Smooth muscle cell (in vitro differentiated cells): Measurements from ENCODE around the gene OR2T4. TPM values are rescaled to one million over a fixed set of nuclear protein-coding genes. Genes with fewer than 3 reads are reported as not detected.

Experiments
- DNase-seq: peaks from one replicate; lab custom pipeline; 2025; ENCODE audit not compliant: unreplicated experiment; lab: John Stamatoyannopoulos, UW
- H2AFZ ChIP-seq: fragments of 200-600 bp; sonication (generic); 2 replicates; pipeline ENCODE4 v1.6.0; 2016; ENCODE audit warnings: antibody characterized with exemption, low read depth, mild to moderate bottlenecking
- H3F3A ChIP-seq: fragments of 200-600 bp; sonication (generic); 2 replicates; pipeline ENCODE4 v1.6.0; 2017; ENCODE audit warnings: antibody characterized with exemption, low read depth
- H3K27ac ChIP-seq: fragments of 200-600 bp; sonication (generic); 2 replicates; pipeline ENCODE4 v1.5.1; 2016; ENCODE audit warnings: low read depth, mild to moderate bottlenecking
- H3K27me3 ChIP-seq: fragments of 200-600 bp; sonication (generic); 2 replicates; pipeline ENCODE4 v1.6.1; 2016; ENCODE audit warnings: low read depth, mild to moderate bottlenecking
- H3K36me3 ChIP-seq: fragments of 200-600 bp; sonication (generic); 2 replicates; pipeline ENCODE4 v1.5.1; 2016; ENCODE audit warnings: low read depth
- H3K4me1 ChIP-seq: fragments of 200-600 bp; sonication (generic); 2 replicates; pipeline ENCODE4 v1.5.1; 2016; ENCODE audit warnings: low read depth
- H3K4me2 ChIP-seq: fragments of 200-600 bp; sonication (generic); 2 replicates; pipeline ENCODE4 v1.6.0; 2016; ENCODE audit warnings: mild to moderate bottlenecking
- H3K4me3 ChIP-seq: fragments of 200-600 bp; sonication (generic); 2 replicates; pipeline ENCODE4 v1.5.1; 2016; ENCODE audit warnings: mild to moderate bottlenecking
- H3K79me2 ChIP-seq: fragments of 200-600 bp; sonication (generic); 2 replicates; pipeline ENCODE4 v1.6.0; 2016; ENCODE audit warnings: low read depth, mild to moderate bottlenecking
- H3K9ac ChIP-seq: fragments of 200-600 bp; sonication (generic); 2 replicates; pipeline ENCODE4 v1.6.0; 2016; ENCODE audit warnings: low read depth
- H3K9me3 ChIP-seq: fragments of 200-600 bp; sonication (generic); replicated peaks from 2 replicates; pipeline ENCODE4 v1.5.1; 2016; ENCODE audit warnings: low read depth
- H4K20me1 ChIP-seq: fragments of 200-600 bp; sonication (generic); 2 replicates; pipeline ENCODE4 v1.6.0; 2016; ENCODE audit warnings: low read depth
- WGBS: methylation state at CpG from one replicate; pipeline ENCODE4 v1.1.7; 2016; ENCODE audit warnings: low lambda C conversion rate; 5-methylcytosine and 5-hydroxymethylcytosine counted together
- polyA plus RNA-seq: library from polyadenylated mRNA; unstranded; fragments of >200 nt; fragmentation: Nextera tagmentation; extraction: Ambion mirVana; gene quantifications from 2 replicates; pipeline ENCODE4 v1.2.1, GENCODE V29; 2016
- total RNA-seq: library from RNA; depleted of rRNA; stranded (reverse); fragments of >200 nt; gene quantifications from 2 replicates; pipeline ENCODE4 v1.2.3, GENCODE V29; 2014
- TF ChIP-seq, protein P1 (sequence below): fragments of 200-600 bp; sonication (generic); IDR thresholded peaks from 2 replicates; pipeline ENCODE4 v1.5.1; 2017; ENCODE audit warnings: borderline replicate concordance, mild to moderate bottlenecking, antibody characterized with exemption; ENCODE audit not compliant: insufficient read depth, poor library complexity, severe bottlenecking

Gene OR2T4
- total and polyA plus RNA-seq, 2 experiments from 2014 or later, result not detected

DNA sequence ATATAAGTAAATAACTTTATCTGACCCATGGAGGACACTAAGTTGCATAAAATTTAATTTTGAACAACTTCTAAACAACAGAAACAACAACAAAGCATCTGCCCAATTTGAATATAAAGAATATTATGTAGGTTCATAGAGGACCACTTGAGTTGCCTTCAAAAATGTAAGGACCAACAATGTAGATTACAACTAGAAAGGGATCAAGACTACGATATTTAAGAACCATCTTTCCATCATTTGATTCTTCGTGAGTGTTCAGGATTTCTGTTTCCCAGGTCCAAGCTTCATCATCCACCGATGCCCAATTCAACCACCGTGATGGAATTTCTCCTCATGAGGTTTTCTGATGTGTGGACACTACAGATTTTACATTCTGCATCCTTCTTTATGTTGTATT, 13.0 kb upstream of the OR2T4 start, which contains the start of gene OR14C36:
OR14C36 (plus strand) TSS at position 301 of the 400 bp plus-strand sequence; CDS start at position 301, 0 bp downstream.
- TF ChIP-seq, protein P1, sequence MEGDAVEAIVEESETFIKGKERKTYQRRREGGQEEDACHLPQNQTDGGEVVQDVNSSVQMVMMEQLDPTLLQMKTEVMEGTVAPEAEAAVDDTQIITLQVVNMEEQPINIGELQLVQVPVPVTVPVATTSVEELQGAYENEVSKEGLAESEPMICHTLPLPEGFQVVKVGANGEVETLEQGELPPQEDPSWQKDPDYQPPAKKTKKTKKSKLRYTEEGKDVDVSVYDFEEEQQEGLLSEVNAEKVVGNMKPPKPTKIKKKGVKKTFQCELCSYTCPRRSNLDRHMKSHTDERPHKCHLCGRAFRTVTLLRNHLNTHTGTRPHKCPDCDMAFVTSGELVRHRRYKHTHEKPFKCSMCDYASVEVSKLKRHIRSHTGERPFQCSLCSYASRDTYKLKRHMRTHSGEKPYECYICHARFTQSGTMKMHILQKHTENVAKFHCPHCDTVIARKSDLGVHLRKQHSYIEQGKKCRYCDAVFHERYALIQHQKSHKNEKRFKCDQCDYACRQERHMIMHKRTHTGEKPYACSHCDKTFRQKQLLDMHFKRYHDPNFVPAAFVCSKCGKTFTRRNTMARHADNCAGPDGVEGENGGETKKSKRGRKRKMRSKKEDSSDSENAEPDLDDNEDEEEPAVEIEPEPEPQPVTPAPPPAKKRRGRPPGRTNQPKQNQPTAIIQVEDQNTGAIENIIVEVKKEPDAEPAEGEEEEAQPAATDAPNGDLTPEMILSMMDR, result no peak

DNA sequence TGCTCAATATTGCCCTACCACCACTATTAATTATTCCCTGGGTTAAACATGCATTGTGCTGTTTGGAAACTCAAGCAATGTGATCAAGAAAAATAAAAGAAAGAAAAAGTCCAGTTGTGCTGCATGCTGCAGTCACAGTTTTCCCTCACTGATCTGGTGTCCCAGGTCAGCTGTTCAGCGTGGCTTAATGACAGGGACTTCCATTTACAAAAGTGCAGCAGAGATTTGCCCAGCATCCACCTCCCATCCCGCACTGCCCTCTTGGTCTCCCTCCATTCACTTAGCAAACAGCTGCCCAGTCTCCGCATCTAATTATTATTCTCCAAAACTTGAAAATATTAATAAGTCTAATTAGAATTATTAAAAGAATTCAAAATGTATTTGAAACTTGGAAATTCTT, 2.0 kb upstream of the OR2T4 start:
- no peaks in the 10 kb centered on the region for H3K4me1 ChIP-seq

More for the DNA sequence above, 13.0 kb upstream of the OR2T4 start, which contains the start of gene OR14C36:
- no peak for DNase-seq
- no peak within 1 kb of the TSS for H3K27ac ChIP-seq
- H3K36me3 ChIP-seq, result no peaks in the 10 kb centered on the region
- 61% methylated on average over 4 of the region's 4 CpGs for WGBS
- peaks cover 3% of the 10 kb centered on the region for H3K9me3 ChIP-seq
- H3K4me3 ChIP-seq, result no peak within 1 kb of the TSS
- H3F3A ChIP-seq, result no peaks in the 10 kb centered on the region
- H3K4me2 ChIP-seq, result no peak within 1 kb of the TSS
- H3K79me2 ChIP-seq, result no peaks in the 10 kb centered on the region
- H3K27me3 ChIP-seq, result no peaks in the 10 kb centered on the region
- no peaks in the 10 kb centered on the region for H3K4me1 ChIP-seq
- no peak within 1 kb of the TSS for H2AFZ ChIP-seq
- no peaks in the 10 kb centered on the region for H4K20me1 ChIP-seq
- H3K9ac ChIP-seq, result no peak within 1 kb of the TSS

DNA sequence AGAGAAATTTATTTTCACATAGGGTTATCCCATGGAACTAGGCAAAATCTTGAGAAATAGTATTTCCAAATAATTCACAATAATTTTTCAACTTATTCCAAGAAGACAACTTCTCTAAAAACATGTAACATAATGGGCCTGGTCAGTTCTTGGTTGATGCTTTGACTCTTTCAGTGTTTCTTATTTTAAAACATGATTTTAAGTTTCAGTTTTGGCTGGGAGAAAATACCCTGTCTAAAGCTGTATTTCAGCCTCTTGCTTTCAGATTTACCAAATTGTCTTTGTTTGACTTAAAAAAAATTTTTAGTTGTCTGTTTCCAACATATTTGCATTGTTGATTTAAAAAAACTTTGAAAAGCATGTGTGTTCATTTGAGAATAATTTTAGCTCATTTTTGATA, 5.1 kb downstream of the OR2T4 start:
- H3K27me3 ChIP-seq, result no peaks in the 10 kb centered on the region
- no peak overlapping the region for H3K4me3 ChIP-seq
- no peak overlapping the region for H2AFZ ChIP-seq
- H3K79me2 ChIP-seq, result no peaks in the 10 kb centered on the region
- H3K9me3 ChIP-seq, result peaks cover 14% of the 10 kb centered on the region
- H3K4me1 ChIP-seq, result no peaks in the 10 kb centered on the region
- no peaks in the 10 kb centered on the region for H3K36me3 ChIP-seq
- no peaks in the 10 kb centered on the region for H4K20me1 ChIP-seq
- no peak overlapping the region for H3K4me2 ChIP-seq
- TF ChIP-seq, protein P1, result no peak
- no peaks in the 10 kb centered on the region for H3F3A ChIP-seq
- H3K27ac ChIP-seq, result no peak overlapping the region
- DNase-seq, result no peak
- no peak overlapping the region for H3K9ac ChIP-seq

More for the DNA sequence above, 2.0 kb upstream of the OR2T4 start:
- no peak for DNase-seq
- Histone ChIP-seq H3K27me3 (no peaks in the 10 kb centered on the region), H3K79me2 (no peaks in the 10 kb centered on the region), H4K20me1 (no peaks in the 10 kb centered on the region), H3K9ac (no peak overlapping the region), H2AFZ (no peak overlapping the region), H3F3A (no peaks in the 10 kb centered on the region), H3K4me2 (no peak overlapping the region), H3K4me3 (no peak overlapping the region), H3K36me3 (no peaks in the 10 kb centered on the region), H3K9me3 (peaks cover 7% of the 10 kb centered on the region), H3K27ac (no peak overlapping the region)
- WGBS, result 47% methylated on average over 3 of the region's 3 CpGs
- TF ChIP-seq, protein P1, result no peak

DNA sequence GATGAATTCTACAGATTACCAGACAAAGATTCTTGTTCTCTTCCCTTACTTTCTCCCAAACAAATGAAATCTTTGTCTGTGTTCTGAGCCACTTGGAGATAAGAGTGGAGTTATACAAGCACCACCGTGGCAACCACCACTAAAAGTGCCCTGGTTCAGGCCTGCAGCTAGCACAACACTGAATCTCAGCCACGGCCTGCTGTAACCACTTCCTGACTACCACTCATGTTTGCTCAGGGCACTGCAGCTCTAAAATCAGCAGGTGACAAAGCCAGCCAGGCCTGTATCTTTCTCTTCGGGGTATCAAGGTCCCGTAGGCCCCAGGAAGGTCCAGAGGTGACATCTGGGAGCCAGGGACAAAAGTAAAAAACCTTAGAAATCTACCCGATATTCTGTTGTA, 10.9 kb downstream of the OR2T4 start:
- WGBS, result 71% methylated on average over 5 of the region's 5 CpGs

More for the DNA sequence above, 10.9 kb downstream of the OR2T4 start:
- H3K9ac ChIP-seq, result no peak overlapping the region
- H3K4me1 ChIP-seq, result no peaks in the 10 kb centered on the region
- H3K4me3 ChIP-seq, result no peak overlapping the region
- H4K20me1 ChIP-seq, result no peaks in the 10 kb centered on the region
- no peak overlapping the region for H2AFZ ChIP-seq
- H3K27me3 ChIP-seq, result no peaks in the 10 kb centered on the region
- H3K9me3 ChIP-seq, result no peaks in the 10 kb centered on the region
- no peak for DNase-seq
- H3K27ac ChIP-seq, result no peak overlapping the region
- H3F3A ChIP-seq, result no peaks in the 10 kb centered on the region
- no peaks in the 10 kb centered on the region for H3K36me3 ChIP-seq
- TF ChIP-seq, protein P1, result no peak
- H3K79me2 ChIP-seq, result no peaks in the 10 kb centered on the region
- H3K4me2 ChIP-seq, result no peak overlapping the region
